GM21515 (cell line): Measurements from ENCODE around the gene UNC5A.

Experiments used
- ATAC-seq: cut with Tn5 transposase; IDR thresholded peaks from one replicate; pipeline ENCODE4 v1.9.1; 2021; ENCODE audit not compliant: unreplicated experiment

UNC5A gene

GRCh38 chr5:176781638-176782570 lies 28.5 kb upstream of the UNC5A start:
- ATAC-seq: no peak

GRCh38 chr5:176784218-176785165 lies 25.9 kb upstream of the UNC5A start:
- ATAC-seq: no peak

GRCh38 chr5:176785184-176786145 lies 24.9 kb upstream of the UNC5A start:
- no peak for ATAC-seq

GRCh38 chr5:176787676-176788075 lies 22.7 kb upstream of the UNC5A start:
- ATAC-seq: no peak

- no peak for ATAC-seq
These were observed 22.3 kb upstream of the UNC5A start for GRCh38 chr5:176788091-176788490.

- ATAC-seq: no peak
These were observed 21.2 kb upstream of the UNC5A start for GRCh38 chr5:176788941-176789872.

GRCh38 chr5:176789873-176790615 lies 20.3 kb upstream of the UNC5A start:
- no peak for ATAC-seq

GRCh38 chr5:176790941-176791340 lies 19.4 kb upstream of the UNC5A start:
- no peak for ATAC-seq

GRCh38 chr5:176792655-176793342 lies 17.6 kb upstream of the UNC5A start:
- ATAC-seq: no peak

GRCh38 chr5:176793343-176793699 lies 17.0 kb upstream of the UNC5A start:
- no peak for ATAC-seq

- ATAC-seq: no peak
These were observed 16.6 kb upstream of the UNC5A start for GRCh38 chr5:176793736-176794135.

- no peak for ATAC-seq
These were observed 15.8 kb upstream of the UNC5A start for GRCh38 chr5:176794509-176794908.

- no peak for ATAC-seq
These were observed 13.9 kb upstream of the UNC5A start for GRCh38 chr5:176796411-176796810.

GRCh38 chr5:176796970-176797369 lies 13.4 kb upstream of the UNC5A start:
- no peak for ATAC-seq

- no peak for ATAC-seq
These were observed 12.8 kb upstream of the UNC5A start for GRCh38 chr5:176797456-176798050.

GRCh38 chr5:176798086-176798876 lies 12.1 kb upstream of the UNC5A start:
- ATAC-seq: no peak

- ATAC-seq: no peak
These were observed 11.4 kb upstream of the UNC5A start for GRCh38 chr5:176798949-176799348.
